ENCODE measurements around the gene SLCO3A1. TPM values are rescaled to one million over a fixed set of nuclear protein-coding genes. Genes with fewer than 3 reads are reported as not detected.

Gene SLCO3A1
- total and polyA plus RNA-seq, 5 donors = 37.4 to 52.0 (median 45.0) TPM

DNA sequence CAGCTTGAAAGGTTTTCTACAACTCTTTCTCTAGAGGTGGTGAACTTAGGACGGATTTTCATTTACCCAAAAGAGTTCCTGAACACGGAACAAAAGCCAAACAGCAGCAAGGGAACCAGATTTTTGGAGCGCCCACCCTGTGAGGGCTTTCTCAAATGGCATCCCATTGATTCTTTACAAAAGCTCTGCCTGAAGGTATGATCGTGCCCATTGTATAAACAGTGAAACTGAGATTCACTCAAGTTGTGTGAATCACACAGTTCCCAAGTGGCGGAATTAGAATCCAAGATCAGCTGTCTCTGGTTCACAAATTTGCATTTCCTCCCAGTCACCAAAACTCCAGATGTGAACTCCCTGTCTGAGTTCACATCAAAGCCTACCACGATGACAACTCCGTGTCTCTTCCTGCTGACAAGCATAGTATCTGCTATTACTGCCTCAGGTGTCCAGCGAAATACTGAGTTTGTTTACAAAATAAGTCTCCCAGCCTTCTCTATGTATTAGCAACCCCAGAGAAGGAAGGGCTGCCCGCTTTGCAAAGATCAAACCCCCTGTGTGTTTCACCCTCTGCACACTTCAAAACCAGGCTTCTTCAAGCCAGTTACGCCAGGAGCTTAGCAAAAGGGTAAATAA lies 304.3 kb downstream of the SLCO3A1 start:
- H3K4me1 ChIP-seq (ENCODE audit: control insufficient read depth, insufficient read depth, low read length) = no peaks in the 10 kb centered on the region
- 93% methylated on average over 10 of the region's 10 CpGs for WGBS
- DNase-seq (no peak), ATAC-seq (no peak)
- H3K27me3 ChIP-seq (ENCODE audit: control insufficient read depth, insufficient read depth) = no peaks in the 10 kb centered on the region
- H3K9me3 ChIP-seq (ENCODE audit: control insufficient read depth, low read length) = no peaks in the 10 kb centered on the region
- intact Hi-C loops (cut with DNase I) = loop anchor here in 1 of 4 donors (10.0 kb wide), 1 partner anchor 53 kb away; no protein-coding TSS in a partner anchor
- H3K27ac ChIP-seq (ENCODE audit: low read length) = no peak overlapping the region
- H3K4me3 ChIP-seq (ENCODE audit: low read length) = no peak overlapping the region

DNA sequence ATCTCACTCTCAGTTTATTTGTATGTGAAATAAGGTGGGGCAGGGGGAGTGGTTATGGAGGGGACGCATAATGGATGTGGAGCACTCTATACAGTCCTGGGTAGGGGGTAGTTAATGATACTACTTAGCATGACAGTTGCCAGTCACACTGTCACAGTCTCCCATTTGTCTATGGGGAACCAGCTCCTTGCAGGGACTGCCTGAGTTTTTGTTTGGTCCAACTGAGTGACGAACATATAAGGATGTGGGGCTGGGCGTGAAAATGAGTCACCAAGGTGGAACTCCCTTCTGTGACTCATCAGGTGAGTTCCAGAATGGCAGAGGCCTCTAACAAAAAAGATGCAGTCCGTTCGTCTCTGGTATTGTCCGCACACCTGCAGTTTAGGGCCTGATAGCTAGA lies 304.9 kb downstream of the SLCO3A1 start:
- H3K27me3 ChIP-seq (ENCODE audit: control insufficient read depth, insufficient read depth) = no peaks in the 10 kb centered on the region
- no peaks in the 10 kb centered on the region for H3K9me3 ChIP-seq (ENCODE audit: control insufficient read depth, low read length)
- H3K27ac ChIP-seq (ENCODE audit: low read length) = no peak overlapping the region
- WGBS = 91% methylated on average over 6 of the region's 6 CpGs
- no peak for DNase-seq
- peak in 1 of 2 donors; percentile 13 for ATAC-seq
- H3K4me1 ChIP-seq (ENCODE audit: control insufficient read depth, insufficient read depth, low read length) = no peaks in the 10 kb centered on the region
- H3K4me3 ChIP-seq (ENCODE audit: low read length) = no peak overlapping the region
- intact Hi-C loops (cut with DNase I) = loop anchor here in 1 of 4 donors (10.0 kb wide), 1 partner anchor 54 kb away; no protein-coding TSS in a partner anchor

DNA sequence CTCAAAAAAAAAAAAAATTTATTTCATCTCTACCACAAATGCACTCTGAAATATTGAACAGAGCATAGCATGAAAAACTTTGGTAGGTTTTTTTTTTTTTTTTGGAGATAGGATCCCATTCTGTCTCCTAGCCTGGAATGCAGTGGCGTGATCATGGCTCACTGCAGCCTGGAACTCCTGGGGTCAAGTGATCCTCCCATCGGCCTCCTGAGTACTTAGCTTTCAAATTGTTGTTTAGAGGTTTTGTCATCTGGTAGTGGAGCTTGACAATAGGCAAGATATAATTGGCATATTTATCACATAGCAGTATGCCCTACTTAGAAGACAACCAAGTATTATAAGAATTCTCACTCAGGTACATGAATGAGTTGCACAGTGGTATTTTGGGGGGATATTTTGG lies 306.0 kb downstream of the SLCO3A1 start:
- ATAC-seq (peak in 1 of 2 donors; percentile 30), DNase-seq (no peak)
- intact Hi-C loops (cut with DNase I) = loop anchor here in 1 of 4 donors (10.0 kb wide), 1 partner anchor 55 kb away; no protein-coding TSS in a partner anchor
- no peaks in the 10 kb centered on the region for H3K27me3 ChIP-seq (ENCODE audit: control insufficient read depth, insufficient read depth)
- H3K27ac ChIP-seq (ENCODE audit: low read length) = no peak overlapping the region
- H3K4me1 ChIP-seq (ENCODE audit: control insufficient read depth, insufficient read depth, low read length) = no peaks in the 10 kb centered on the region
- WGBS = 70% methylated on average over 2 of the region's 2 CpGs
- no peaks in the 10 kb centered on the region for H3K9me3 ChIP-seq (ENCODE audit: control insufficient read depth, low read length)
- H3K4me3 ChIP-seq (ENCODE audit: low read length) = no peak overlapping the region

DNA sequence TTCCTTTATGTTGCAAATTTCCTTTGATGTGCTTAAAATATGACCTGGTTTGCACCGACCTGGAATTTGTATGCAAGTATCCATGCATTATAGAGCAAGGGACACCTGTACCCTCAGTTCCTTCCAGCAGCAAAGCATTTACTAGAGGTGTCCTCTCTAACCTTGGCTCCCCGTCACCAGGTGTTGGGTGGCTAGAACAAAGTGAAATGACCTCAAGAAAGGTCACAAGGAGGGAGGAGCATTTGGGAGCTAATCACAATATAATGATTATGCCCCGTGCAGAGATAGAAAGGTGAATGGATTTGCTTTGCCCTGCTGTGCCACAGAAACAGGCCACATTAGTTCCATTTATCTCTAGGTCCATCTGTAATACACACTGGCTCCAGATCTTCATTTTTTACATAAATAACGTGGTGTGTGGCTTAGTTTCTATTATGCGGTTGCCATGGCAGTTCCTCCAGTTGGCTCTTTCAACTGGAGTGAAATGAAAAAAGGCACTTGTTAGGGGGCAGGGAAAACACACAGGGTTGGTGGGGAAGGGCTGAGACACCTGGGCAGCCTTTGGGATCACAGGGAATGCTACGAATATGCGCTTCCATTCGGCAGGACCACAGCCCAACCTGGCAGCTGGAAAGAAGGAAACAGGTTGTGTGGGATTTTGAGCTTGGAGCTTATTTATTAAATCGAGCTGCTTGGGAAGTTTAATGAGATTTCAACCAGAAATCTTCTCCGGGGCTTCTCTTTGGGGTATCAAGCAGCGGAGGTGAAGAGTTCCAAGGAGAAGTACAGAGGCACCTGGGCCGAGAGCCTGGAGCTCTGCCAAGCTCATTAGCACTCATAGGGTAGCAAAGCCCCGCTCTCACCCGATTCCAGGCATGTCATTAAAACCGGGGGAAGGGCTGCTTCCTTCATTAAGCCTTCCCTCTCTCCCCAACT lies 306.7 kb downstream of the SLCO3A1 start:
- no peak overlapping the region for H3K4me3 ChIP-seq (ENCODE audit: low read length)
- DNase-seq (peak in 1 of 3 donors; percentile 24), ATAC-seq (no peak)
- H3K27ac ChIP-seq (ENCODE audit: low read length) = no peak overlapping the region
- H3K27me3 ChIP-seq (ENCODE audit: control insufficient read depth, insufficient read depth) = no peaks in the 10 kb centered on the region
- intact Hi-C loops (cut with DNase I) = loop anchor here in 1 of 4 donors (10.0 kb wide), 1 partner anchor 55 kb away; no protein-coding TSS in a partner anchor
- no peaks in the 10 kb centered on the region for H3K4me1 ChIP-seq (ENCODE audit: control insufficient read depth, insufficient read depth, low read length)
- 72% methylated on average over 15 of the region's 15 CpGs for WGBS
- no peaks in the 10 kb centered on the region for H3K9me3 ChIP-seq (ENCODE audit: control insufficient read depth, low read length)

DNA sequence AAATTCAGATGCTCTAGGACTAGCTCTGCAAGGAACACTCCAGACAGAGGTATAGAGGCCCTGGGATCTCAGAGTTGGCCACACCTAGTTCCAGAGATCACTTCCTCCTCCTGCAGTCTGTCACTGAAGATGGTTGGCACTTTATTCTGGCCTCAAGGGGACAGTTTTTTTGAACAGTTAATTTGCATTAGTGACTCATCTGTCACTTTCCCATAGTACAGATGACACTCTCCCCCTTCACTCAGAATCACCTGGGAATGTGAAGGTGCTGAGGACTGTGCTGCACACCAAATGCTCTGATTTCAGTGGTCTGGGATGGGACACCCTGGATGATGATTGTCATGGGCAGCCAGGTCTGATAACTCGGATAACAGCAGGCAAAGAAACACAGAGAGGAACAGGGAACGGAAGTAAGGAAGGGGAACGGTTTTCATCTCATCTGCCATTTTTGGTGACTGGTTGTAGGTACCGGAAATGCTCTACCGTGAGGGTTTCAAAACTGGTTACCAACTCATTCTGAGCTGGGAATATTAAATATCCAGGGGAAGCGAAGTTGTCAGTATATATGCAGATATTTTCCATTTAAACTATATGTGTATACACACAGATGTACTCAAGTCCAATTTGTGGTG lies 307.6 kb downstream of the SLCO3A1 start:
- WGBS = 93% methylated on average over 6 of the region's 6 CpGs
- H3K27ac ChIP-seq (ENCODE audit: low read length) = no peak overlapping the region
- H3K4me3 ChIP-seq (ENCODE audit: low read length) = no peak overlapping the region
- intact Hi-C loops (cut with DNase I) = no loop called here
- DNase-seq (no peak), ATAC-seq (no peak)
- H3K9me3 ChIP-seq (ENCODE audit: control insufficient read depth, low read length) = no peaks in the 10 kb centered on the region
- H3K27me3 ChIP-seq (ENCODE audit: control insufficient read depth, insufficient read depth) = no peaks in the 10 kb centered on the region
- no peaks in the 10 kb centered on the region for H3K4me1 ChIP-seq (ENCODE audit: control insufficient read depth, insufficient read depth, low read length)

DNA sequence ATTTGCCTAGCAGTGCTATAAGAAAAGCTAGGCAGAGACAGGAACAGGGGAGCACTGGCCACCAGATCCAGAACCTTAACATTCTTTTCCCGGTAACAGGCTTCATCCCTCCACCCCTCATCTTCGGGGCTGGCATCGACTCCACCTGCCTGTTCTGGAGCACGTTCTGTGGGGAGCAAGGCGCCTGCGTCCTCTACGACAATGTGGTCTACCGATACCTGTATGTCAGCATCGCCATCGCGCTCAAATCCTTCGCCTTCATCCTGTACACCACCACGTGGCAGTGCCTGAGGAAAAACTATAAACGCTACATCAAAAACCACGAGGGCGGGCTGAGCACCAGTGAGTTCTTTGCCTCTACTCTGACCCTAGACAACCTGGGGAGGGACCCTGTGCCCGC lies 309.1 kb downstream of the SLCO3A1 start:
- no peak for ATAC-seq
- whole genome bisulfite sequencing = 94% methylated on average over 17 of the region's 17 CpGs

DNA sequence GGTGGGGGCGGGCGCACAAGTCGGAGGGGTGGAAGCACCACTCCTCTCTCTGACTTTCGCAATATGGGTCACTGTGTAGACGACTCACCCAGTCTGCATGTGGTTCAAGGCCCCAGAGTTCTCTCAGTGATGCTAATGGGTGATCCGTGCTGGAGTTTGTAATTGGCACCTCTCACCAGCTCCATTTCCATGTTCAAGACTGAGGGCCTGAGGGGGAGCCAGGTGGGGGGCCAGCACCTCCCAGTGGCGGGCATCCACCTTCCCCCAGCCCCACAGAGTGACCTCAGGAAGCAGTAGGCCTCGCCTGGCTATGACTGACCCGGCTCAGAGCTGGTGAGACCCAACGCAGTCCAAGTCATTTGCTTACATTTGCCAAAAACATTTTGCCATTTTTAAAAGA lies 310.1 kb downstream of the SLCO3A1 start:
- H3K9me3 ChIP-seq (ENCODE audit: control insufficient read depth, low read length) = no peaks in the 10 kb centered on the region
- no peaks in the 10 kb centered on the region for H3K27me3 ChIP-seq (ENCODE audit: control insufficient read depth, insufficient read depth)
- no peaks in the 10 kb centered on the region for H3K4me1 ChIP-seq (ENCODE audit: control insufficient read depth, insufficient read depth, low read length)
- intact Hi-C loops (cut with DNase I) = no loop called here
- DNase-seq (no peak), ATAC-seq (no peak)
- no peak overlapping the region for H3K27ac ChIP-seq (ENCODE audit: low read length)
- 84% methylated on average over 10 of the region's 10 CpGs for WGBS
- no peak overlapping the region for H3K4me3 ChIP-seq (ENCODE audit: low read length)

More for the DNA sequence above, 309.1 kb downstream of the SLCO3A1 start:
- Histone ChIP-seq H3K9me3 (ENCODE audit: control insufficient read depth, low read length) (no peaks in the 10 kb centered on the region), H3K27ac (ENCODE audit: low read length) (no peak overlapping the region), H3K4me1 (ENCODE audit: control insufficient read depth, insufficient read depth, low read length) (no peaks in the 10 kb centered on the region), H3K4me3 (ENCODE audit: low read length) (no peak overlapping the region), H3K27me3 (ENCODE audit: control insufficient read depth, insufficient read depth) (no peaks in the 10 kb centered on the region)
- DNase-seq = peak in 1 of 3 donors; percentile 33
- intact Hi-C loops (cut with DNase I) = no loop called here

DNA sequence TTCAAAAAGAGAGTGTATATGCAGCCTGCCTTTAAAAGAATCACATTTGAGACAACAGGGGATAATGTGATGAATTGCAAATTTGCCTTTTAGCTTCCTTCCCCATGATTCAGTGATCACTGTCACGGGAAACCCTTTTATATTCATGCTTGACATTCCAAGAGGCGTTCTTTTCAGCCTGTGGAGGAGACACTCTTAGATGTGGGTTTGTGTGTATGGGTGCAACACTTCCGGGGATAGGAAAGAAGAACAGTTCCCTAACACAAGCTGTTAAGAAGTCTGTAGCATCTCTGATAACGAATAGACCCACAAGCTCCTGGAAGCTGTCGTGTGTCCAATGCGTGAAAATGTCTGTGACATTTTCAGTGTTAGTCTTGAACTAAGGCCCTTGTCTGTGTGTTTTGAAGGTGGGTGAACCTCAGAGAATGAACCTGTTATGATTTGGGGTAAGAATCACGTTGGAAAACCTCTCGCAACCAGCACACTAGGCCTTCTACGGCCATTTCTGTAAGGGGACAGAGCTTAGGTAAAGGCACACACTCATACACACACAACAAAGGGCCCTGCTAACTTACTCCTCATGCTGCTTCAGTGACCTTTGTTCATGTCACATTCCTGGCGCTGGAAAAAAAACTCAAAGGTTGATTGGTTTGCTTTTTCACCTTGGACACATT lies 311.0 kb downstream of the SLCO3A1 start:
- intact Hi-C loops (cut with DNase I) = no loop called here

DNA sequence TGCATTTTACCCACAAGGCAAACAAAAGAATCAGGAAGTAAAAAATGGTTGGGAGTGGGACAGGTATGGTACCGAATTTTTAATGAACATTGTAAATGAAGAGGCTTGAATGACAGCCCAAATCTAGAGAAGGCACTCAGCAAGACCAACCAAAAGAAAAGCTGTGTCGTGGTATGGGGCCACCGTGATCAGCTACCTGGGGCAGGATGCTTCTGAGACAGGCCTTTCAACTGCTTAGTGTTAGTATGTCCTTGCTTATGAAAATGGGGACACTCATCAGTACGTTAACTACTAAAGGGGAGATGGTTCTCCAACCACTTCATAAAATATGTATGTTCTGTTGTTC lies 311.5 kb downstream of the SLCO3A1 start:
- intact Hi-C loops (cut with DNase I) = no loop called here
- no peak for ATAC-seq
- WGBS = 65% methylated on average over 4 of the region's 4 CpGs

More for the DNA sequence above, 311.0 kb downstream of the SLCO3A1 start:
- H3K4me1 ChIP-seq (ENCODE audit: control insufficient read depth, insufficient read depth, low read length) = no peaks in the 10 kb centered on the region
- H3K27ac ChIP-seq (ENCODE audit: low read length) = no peak overlapping the region
- H3K4me3 ChIP-seq (ENCODE audit: low read length) = no peak overlapping the region
- 75% methylated on average over 10 of the region's 10 CpGs for WGBS
- no peaks in the 10 kb centered on the region for H3K9me3 ChIP-seq (ENCODE audit: control insufficient read depth, low read length)
- no peaks in the 10 kb centered on the region for H3K27me3 ChIP-seq (ENCODE audit: control insufficient read depth, insufficient read depth)
- DNase-seq (no peak), ATAC-seq (no peak)

DNA sequence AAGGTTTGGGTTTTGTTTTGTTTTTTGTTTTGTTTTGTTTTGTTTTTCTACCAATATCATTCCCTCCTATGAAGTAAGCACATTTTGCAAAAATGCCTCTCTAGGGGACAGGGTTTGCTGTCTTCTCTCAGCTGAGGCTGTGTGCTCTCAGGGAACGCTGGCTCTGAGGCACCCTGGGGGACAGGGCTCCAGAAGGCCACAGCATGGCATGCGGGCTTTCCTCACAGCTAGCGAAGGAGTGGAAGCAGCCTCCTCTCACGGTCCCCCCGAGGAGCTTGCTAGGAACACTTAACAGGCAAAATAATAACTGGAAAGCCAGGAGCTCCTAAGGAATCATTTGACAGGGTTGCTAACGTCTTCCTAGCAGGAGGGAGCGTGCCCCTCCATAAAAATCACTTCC lies 312.5 kb downstream of the SLCO3A1 start:
- ATAC-seq (no peak), DNase-seq (peak in 1 of 3 donors; percentile 26)
- no peaks in the 10 kb centered on the region for H3K9me3 ChIP-seq (ENCODE audit: control insufficient read depth, low read length)
- intact Hi-C loops (cut with DNase I) = no loop called here
- WGBS = 70% methylated on average over 7 of the region's 7 CpGs
- no peak overlapping the region for H3K4me3 ChIP-seq (ENCODE audit: low read length)
- peak overlapping the region; percentile 85 for H3K27ac ChIP-seq (ENCODE audit: low read length)
- H3K27me3 ChIP-seq (ENCODE audit: control insufficient read depth, insufficient read depth) = no peaks in the 10 kb centered on the region
- H3K4me1 ChIP-seq (ENCODE audit: control insufficient read depth, insufficient read depth, low read length) = no peaks in the 10 kb centered on the region

More for the DNA sequence above, 311.5 kb downstream of the SLCO3A1 start:
- H3K4me1 ChIP-seq (ENCODE audit: control insufficient read depth, insufficient read depth, low read length) = no peaks in the 10 kb centered on the region
- H3K4me3 ChIP-seq (ENCODE audit: low read length) = no peak overlapping the region
- no peaks in the 10 kb centered on the region for H3K27me3 ChIP-seq (ENCODE audit: control insufficient read depth, insufficient read depth)
- H3K9me3 ChIP-seq (ENCODE audit: control insufficient read depth, low read length) = no peaks in the 10 kb centered on the region
- no peak for DNase-seq
- no peak overlapping the region for H3K27ac ChIP-seq (ENCODE audit: low read length)

Data from right cardiac atrium (tissue), 5 donors.